CD4-positive, alpha-beta T cell treated with Interleukin-4 for 1 hour (primary cell): ENCODE results near the gene GALNT4.
A peak's percentile ranks its signal among the peaks of the same experiment; 100 is the strongest.

Source experiments
- DNase-seq, 2 donors: peaks; one replicate each; pipeline ENCODE4 v3.0.0-alpha.2; 2020 to 2022

Gene GALNT4

DNA sequence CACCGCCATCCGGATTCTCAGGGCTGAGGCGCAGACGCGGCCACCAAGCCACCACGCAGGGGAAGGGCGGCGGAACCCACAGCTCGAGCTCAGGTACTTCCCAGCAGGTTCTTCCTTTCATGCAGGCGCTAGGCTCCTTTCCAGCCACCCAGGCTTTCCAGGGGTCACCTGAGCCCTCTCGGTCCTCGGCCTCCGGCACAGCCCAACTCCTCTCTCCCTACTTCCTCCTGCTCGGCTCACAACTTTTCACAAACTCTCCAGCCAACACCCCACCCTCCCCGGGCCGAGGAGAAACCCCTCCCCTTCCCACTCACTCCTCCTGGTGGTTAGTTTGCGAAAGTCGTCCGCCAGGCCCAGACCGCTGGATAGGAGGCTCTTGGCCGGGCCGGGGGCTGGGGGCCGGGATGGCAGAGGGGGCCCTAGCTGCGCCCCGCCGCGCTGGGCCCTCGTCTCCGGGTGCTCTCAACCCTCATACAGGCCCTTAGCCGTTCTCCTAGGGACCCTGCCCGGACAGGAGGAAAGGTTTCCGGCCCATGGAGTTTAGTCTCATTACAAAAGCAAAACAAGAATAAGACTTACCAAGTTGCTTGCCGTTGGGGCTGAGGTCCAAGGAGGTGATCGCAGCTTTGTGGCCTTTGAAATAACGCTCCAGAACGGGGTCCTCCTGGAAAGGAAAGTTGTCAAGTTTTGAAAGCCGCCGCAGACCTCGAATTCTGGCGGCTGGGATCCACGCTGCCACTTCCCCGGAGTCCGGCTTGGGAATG lies at the start of gene GALNT4:
TSS of gene GALNT4 (minus strand) at position 256 of the 764 bp plus-strand sequence. CDS start at position 9, 247 bp downstream.
- peak; percentile 82 to 85 for DNase-seq

DNA sequence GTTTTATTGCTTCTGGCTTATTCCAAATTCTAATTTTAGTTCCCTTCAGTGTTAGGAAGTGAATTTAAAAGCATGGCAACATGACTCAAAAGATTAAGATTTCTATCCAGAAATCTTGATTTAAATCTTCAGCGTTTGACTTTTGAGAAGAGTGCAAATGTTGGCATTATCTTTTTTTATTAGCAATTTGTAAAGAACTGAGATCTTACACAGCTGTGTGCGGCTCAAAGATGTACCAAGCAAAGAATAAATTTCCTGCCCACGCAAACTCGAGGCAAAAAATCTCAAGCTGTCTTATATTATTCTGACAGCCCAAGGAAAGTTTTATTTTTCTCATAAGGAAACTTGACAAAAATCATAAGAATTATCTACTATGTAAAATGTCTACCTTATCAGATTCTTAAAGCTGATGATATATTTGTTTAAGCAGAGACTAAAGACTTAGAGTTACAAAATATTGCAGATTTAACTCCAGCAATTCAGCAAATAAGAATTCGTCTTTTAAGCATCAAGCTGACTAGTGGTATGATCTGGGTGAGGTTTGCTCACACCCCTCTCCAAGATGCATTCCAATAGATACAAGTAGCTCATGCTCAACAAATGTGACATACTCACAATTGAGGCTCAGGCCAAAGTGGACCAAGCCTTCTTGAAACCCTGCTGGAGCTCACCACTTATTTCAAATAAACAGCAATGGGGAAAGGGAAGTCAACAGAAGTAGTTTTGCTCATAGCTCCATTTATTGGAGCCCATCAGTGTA lies 48.6 kb upstream of the GALNT4 start:
- no peak for DNase-seq

DNA sequence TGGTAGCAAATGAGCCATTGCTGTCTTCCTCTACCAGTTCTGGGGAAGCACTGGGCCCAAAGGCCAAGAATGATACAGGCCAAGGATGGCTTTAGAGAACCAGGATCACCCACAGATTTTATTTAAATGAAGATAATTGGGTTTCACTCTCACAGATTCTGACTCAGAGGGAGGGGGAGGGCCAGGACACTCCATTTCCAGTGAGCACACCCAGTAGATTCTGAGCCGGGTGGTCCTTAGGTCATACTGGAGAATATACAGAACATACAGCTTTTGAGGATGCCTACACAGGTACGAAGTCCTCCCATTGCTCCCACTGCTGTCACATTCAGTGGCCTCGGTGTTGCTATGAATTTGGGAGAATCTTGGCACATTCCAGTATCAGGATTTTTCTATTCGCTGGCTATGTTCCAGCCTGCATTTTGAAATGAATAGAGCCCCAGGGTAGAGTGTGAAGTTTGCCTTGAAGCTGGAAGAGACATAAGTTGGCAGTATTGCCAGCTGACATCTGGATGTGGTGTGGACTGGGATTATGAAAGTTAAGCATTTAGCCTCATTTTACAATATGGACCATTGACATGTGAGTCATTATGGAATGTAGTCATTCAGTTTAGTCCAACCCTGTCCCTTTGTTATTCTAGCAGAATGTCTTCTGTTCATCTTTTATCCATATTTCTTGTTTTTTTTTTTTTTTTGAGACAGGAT lies 47.0 kb upstream of the GALNT4 start:
- DNase-seq = no peak

DNA sequence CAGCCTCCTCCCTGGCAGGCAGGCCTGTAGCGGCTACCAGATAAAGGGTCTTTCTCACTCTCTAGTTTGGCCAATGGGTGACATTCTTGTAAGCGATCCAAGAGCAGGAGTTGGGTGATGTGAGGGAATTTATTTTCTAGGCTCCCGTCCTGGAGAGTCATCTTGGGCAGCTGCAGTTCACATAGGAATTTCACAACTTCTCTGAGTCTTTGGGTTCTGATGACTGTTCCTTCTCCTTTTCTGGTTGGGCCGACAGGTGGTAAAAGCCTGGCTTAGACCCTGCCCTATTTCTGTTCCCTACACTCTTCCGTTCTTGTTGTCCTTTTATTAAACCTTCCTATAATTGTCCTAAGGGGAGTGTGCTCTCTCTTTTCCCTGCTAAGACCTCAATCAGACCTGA lies 43.9 kb upstream of the GALNT4 start:
- DNase-seq = no peak

DNA sequence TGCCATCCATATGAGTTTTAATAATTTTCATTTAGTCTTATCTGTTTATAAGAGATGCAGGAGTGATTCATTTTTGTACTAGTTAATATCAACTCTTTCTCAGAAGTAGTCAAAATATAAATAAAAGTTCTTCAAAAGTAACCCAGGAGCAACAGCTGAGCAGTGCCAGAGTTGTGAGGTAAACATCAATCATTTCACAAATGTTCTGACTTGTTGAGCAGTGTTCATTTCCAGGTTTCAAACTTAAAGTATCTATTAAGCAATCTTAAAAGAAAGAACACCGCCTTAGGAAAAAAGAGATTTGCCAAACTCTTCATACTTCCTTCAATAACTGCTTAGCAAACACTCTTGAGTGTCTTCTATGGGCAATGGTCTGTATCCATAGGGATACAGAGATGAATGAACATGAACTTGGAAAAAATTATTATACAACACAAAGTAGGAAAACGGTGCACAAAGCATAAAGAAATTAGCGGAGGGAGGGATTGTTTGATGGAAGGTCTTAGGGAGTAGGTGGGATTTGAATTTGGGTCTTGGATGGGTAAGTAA lies 43.2 kb upstream of the GALNT4 start:
- DNase-seq = no peak

DNA sequence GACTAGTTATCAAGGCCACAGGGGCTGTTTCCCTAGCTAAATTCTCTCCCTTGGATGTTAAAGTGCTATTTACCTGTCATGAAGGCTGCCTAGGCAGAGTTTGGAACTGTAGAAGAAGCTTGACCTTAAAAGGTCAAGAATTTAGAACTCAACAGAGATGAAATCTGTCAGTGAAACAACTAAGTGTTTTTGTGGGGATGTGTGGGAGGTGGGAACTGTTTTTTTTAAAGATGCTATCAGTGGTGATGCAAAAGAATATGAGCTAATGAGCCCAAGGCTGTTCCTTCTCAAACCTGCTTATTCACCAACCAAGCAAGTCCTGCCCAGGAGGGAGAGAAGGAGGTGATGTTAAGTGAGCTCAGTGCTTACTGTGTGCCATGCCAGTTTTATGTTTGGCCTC lies 42.0 kb upstream of the GALNT4 start:
- no peak for DNase-seq

DNA sequence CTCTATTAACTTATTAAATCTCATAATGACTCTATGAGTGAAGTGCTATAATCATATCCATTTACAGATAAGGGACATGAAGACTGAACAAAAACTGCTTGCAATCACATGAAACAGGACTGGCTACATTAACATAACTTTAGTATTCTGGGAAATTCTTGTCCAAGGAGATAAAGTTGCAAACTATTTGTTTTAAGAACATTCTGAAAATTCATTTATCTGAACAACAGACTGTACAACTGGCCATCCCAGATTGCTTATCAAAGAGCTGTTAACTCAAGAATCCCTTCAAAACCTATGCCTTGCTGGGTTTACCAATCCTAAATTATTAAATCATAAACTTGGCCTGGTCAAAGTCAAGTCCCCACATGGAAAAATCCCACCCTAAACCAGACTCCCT lies 40.4 kb upstream of the GALNT4 start:
- no peak for DNase-seq

DNA sequence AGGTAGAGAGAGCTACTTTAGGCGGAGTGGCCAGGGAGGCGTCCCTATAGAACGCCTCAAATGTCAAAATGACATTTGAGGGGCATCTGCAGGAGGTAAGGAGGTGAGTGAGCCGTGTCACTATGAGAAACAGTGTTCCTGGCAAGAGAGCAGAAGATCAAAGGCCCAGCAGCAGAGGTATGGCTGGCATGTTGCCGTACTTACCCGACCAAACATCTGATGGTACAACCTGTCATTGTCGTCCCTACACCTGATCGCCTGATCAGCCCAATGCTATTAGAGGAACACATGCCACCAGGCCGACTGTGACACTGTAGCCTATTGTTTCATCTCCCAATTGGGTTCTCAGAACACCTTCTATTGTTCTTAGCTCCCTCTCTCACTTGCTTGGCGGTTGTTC lies 35.2 kb upstream of the GALNT4 start:
- no peak for DNase-seq

DNA sequence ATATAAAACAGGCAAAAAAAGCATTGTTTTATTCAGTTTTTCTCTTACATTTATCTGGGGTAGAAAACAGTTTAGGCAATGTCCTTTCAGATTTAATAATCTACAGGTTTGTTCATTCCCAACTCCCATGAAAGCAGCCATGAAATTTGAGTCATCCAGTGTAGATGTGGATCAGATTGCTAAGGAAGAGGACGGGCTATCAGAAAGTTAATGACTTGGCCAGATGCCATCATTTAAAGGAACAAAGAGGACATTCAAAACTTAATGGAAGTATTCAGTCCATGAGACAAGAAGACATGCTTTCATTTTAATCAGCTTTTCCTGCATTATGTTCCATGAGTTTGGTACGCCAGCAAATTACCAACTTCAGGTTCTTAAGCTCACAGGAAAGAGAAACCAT lies 32.4 kb upstream of the GALNT4 start:
- DNase-seq = no peak

DNA sequence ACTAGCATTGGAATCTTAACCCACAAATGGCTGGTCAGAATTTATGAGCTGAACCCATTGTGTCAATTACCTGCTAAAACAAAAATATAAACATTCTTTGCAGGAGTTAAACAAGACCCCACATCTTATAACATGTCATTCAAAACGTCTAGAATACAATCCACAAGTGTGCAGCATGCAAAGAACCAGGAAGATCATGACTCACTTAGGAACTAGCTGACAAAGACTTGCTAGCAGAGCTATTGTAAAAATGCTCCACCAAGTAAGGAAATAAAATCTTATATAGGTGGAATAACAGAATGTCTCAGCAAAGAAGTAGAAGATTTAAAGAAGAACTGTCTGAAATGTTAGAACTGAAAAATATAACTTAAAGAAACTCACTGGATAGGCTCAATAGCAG lies 27.8 kb upstream of the GALNT4 start:
- DNase-seq = no peak

DNA sequence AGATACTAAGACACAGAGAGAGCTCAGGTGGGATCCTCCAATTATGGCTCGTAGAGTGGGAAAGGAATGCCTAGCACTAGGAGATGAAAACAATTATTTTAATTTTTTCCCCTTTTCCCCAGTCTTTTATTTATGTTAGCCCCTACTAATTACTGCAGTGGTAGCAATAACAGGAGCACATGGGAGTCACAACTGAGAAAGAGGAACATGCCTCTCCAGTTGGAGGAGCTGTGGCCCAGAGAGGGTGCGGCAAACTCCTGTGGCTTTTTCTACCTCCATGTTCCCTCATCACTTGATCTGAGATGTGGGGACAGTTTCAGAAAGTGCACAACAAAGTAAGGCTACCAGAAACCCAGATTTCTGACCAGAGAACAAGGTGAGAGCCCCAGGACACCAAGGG lies 27.2 kb upstream of the GALNT4 start:
- DNase-seq = no peak

DNA sequence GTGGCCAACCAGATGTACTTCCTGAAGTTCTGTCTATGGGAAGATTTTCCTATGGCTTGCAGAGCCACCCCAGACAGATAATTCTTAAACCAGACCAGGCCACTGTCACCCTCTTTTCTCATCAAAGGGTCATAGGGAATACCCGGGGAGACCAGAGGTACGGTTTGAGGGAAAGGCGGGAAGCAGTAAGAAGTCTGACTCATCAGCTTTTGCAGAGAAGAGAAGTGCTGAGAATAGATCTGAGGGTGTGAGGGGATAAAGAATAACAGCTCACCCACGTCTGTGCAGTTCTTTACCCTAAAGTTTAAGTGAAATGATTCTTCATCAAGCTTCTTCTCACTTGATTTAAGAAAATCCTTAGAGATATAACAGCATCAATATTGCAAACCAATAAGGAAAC lies 22.5 kb upstream of the GALNT4 start:
- DNase-seq = no peak

DNA sequence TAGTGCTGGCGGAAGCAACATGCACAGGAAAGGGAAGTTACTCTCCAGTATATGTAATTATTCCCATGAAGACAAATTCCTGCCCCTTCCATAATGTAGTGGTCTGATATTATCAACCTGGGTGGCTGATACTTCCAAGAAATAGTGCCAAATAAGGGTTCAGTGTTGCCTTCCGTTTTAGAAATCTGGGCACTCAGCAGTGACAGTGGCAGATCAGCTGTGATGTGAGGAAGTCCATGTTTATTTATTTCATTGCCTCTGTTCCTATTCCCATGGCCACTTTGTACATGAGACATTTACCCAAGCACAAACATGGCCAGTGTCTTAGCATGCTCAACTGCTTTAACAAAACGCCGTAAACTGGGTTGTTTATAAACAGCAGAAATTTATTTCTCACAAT lies 21.6 kb upstream of the GALNT4 start:
- no peak for DNase-seq

DNA sequence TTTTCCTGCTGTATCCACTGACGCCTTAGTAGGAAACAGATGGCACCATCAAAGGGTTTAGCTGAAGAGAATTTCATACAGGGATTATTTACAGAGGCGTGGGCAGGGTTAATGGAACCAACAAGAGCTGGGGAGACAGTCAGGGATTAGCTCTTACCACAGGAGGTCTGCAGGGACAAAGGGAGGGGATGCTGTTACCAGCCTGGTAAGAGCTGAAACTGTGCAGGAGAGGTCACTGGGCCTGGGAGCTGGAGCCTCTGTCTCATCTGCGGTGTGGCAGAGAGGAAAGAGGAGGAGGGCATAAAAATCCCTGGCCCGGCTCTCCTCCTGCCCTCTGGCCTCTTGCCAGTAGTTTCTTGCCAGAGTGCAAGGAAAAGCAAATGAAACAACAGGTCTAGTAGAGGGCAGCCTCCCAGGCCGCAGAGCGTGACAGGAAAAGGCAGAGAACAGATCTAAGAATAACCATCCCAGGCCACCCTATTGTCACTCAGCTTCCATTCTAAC lies 20.1 kb upstream of the GALNT4 start:
- DNase-seq = no peak

DNA sequence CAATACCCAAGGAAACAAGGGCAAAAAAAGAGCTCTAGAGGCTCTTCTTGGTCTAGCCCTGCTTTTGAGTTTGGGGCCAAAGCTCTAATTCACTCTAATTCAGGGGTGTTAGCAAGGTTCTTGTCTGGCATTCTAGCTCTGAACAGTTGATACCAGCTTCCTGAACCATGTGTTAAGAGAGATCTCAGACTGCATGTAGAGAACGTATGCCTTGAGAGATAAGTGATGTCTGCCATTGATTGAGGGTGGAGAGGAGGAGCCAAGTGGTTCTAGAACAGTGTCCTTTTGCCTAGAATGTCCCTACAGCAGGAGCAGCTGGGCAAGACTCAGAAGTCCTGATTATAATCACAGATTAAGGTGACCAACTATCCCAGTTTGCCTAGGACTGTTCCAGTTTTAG lies 19.4 kb upstream of the GALNT4 start:
- DNase-seq = no peak

DNA sequence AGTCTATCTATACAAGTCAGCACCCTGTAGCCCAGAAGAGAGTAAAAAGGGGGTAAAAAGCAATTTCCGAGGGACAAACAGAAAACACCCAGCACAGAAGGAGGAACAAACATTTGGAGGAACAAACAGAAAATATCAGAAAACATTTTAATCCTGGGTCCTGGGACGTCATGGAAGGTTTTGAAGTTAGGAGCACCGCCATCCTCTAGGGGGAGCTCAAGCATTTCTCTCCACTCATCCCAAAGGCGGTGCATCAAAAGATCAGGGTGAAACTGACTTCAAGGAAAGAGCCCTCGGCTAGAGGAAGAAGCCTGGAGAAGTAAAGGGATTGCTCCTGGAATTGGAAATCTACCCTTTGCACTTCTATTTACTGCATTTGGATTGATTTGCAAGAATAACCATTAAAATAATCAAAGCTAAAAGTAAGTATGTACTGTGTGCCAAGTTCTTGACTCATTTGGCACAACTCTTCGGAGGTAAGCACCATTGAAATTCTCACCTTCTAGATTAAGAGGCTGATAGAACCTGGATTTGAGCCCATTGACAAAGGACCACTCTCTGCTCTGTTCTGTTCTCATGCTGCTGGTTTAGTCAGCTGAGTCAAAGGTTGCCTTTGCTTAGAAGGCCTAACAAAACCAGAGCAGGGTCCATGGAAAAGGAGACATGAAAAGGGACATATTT lies 18.5 kb upstream of the GALNT4 start:
- peak; percentile 68 to 74 for DNase-seq

DNA sequence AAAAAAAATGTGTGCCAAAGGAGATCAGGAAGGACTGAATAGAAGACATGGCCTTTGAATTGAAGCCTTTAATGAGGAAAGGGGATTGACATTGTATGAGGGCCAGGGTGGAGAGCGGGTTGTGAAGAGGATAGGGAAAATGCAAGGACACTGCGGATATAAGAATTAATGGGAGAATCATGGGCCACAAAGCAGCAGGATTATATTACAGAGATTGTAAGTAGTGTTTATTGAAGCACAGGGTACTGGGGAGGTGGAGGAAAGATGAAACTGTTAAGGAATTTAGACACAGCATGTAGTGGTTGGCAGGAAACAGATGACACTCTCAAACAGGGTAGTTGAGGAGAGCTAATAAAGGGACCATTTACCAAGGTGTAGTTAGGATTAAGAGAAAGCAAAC lies 17.6 kb upstream of the GALNT4 start:
- DNase-seq = no peak

DNA sequence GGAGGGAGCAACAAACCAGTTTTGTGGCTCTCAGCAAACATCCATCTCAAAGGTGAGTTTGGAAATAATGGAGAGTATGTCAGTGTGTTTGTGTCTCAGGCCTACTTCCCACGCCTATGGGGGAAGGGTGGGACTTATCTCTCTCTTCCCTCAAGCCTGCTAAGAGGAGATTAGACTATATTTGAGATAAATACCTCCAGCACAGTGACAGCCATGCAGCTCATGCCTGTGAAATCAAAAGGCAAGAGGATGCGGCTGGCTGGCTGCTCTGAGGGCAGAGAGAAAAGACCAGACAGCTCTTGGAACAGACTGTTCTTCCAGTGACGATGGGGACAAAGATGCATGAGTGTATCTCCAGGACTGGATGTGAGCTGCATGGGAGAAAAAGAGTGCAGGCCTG lies 16.0 kb upstream of the GALNT4 start:
- DNase-seq = no peak

DNA sequence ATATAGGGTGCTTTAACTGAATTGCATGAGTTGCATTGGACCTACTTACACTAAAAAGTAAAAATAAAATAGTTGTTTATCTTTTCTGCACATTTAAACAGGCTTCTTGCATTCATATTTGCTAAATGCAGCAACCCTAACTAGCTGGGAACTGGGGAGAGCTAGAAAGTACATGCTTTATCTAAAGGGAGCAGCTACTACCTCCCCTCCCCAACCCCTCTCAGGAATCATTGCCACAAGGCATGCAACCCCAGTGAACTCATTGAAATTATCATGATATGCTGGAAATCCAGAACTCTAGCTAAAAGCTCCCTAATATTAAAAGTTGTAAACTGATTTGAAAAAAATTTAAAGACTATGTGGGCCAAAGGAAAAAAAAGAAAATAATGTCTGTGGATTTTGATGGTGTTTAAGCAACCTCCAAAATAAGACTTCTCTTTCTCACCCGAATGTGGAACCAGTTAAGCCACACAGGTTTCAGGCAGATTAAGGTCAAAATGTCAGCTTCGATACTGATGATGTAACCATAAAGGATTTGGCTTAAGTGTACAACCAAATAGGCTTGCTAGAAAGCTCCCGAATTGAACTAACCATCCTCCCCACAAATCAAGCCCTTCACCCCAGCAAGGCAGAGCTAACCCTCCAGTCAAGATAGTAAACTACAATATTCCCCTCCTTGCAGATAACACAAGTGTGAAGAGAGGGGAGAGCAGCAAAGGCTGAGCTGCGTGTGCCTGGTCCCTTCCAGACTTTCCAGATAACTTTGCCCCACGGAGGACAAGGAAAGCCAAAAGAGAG lies 15.0 kb upstream of the GALNT4 start:
- no peak for DNase-seq

DNA sequence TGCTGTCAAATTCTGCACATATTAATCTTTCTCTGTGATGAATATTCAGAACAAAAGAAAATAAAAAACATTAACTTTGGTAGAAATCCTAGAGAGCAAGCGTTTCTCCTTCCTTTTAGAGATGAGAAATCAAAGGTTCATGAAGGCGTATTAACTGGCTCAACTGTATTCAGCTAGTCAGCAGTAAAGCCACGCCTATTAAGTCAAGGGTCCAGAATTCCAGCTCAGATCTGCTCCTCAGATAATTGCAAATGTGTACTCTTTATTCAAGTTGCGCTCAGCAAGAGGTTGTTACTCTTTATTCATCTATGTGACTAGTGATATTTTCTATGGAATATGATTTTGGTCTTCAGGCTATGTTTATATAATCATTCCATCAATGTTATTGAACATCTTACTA lies 14.3 kb upstream of the GALNT4 start:
- DNase-seq = no peak

DNA sequence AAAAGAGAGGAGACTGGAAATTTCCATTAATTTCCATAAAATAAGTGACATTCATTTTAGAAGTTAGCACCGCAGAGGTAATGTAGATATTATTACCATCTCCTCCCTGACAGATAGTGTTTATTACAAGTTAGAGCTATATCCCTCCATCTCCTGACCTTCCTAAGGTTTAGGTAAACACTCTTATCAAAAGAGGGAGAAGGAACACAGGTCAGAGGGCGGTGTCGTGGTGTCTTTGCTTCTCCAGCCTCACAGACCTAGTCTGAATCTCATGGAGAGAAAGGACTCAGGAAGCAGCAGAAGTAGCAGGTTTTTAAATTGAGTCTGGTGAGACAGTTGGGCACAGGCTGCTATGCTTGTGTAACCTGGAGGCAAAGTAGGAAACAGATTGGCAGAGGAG lies 12.8 kb upstream of the GALNT4 start:
- DNase-seq = no peak

DNA sequence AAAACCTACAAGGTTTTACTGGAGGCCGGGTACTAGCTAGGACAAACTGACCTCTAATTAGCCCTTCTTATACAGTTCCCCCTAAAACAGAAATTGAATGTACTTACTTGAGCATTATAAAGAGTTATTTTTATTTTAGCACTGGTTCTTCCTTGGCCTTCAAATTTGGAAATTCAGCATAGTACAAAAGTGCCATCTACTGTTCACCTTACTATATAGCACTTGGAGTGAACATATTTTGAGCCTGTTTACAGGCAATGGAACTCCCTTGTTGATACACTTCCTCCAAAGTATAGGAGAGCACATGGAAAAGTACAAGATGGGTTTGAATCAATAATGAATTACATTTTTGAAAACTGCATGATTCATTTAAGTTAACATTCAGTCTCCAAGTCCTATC lies 5.1 kb upstream of the GALNT4 start:
- DNase-seq = peak in 1 of 2 donors; percentile 74
